Measurements from ENCODE around the gene CFAP100. TPM values are rescaled to one million over a fixed set of nuclear protein-coding genes. Genes with fewer than 3 reads are reported as not detected.

Gene CFAP100
- total RNA-seq, 4 donors from 2014 or later, result not detected

DNA sequence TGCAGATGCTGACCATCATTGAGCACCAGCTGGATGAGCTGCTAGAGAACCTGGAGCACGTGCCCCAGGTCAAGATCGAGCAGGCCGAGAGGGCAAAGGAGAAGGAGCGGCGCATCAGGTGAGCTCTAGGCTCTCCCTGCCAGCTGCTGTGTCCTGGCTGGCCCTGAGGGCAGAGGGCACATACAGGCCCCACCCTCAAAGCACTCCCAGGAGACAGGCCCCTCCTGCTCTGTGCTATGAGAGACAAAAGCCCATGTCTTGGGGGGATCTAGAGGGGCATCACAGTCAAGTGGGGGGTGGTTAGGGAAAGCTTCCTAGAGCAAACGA, 39.5 kb downstream of the CFAP100 start:
- intact Hi-C loops (cut with DNase I), result no loop called here
- no peak overlapping the region for H3K4me3 ChIP-seq (replicated peaks in 1 of 3)
- H3K9me3 ChIP-seq, result no peaks in the 10 kb centered on the region
- TF ChIP-seq, protein P1, sequence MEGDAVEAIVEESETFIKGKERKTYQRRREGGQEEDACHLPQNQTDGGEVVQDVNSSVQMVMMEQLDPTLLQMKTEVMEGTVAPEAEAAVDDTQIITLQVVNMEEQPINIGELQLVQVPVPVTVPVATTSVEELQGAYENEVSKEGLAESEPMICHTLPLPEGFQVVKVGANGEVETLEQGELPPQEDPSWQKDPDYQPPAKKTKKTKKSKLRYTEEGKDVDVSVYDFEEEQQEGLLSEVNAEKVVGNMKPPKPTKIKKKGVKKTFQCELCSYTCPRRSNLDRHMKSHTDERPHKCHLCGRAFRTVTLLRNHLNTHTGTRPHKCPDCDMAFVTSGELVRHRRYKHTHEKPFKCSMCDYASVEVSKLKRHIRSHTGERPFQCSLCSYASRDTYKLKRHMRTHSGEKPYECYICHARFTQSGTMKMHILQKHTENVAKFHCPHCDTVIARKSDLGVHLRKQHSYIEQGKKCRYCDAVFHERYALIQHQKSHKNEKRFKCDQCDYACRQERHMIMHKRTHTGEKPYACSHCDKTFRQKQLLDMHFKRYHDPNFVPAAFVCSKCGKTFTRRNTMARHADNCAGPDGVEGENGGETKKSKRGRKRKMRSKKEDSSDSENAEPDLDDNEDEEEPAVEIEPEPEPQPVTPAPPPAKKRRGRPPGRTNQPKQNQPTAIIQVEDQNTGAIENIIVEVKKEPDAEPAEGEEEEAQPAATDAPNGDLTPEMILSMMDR (IDR thresholded peaks at IDR 0.05), result no peak
- no peak for DNase-seq
- H3K36me3 ChIP-seq, result peaks cover 10 to 25% of the 10 kb centered on the region in 2 donors
- H3K27ac ChIP-seq, result no peak overlapping the region
- H3K27me3 ChIP-seq, result no peaks in the 10 kb centered on the region
- WGBS, 2 donors, result 87 to 96% methylated on average over 3 to 6 of the region's 6 CpGs
- H3K4me1 ChIP-seq, result no peaks in the 10 kb centered on the region

DNA sequence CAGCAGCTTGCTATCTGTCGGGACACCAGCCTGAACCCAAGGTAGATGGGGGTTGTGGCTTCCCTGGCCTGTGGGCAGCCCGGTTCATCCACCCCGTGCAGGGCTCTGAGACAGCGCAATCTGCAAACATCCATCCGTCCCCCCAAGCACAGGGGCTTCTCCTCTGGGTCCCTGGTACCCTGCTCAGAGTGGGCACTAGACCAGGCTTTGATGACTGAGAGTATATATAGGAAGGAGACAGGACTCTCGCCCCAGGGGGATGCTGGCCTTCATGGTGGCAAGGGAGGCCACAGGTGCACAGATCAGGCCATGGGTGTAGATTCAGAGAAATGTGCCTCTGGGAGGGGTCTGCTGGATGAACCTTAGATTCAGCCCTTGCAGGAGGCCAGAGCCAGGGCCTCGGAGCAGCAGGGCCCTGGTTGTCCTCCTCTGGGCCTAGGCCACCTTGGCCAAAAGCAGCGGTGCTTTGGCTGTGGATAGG, 40.3 kb downstream of the CFAP100 start:
- DNase-seq, result no peak
- H3K36me3 ChIP-seq, result peaks cover 10 to 29% of the 10 kb centered on the region in 2 donors
- H3K27ac ChIP-seq, result no peak overlapping the region
- H3K9me3 ChIP-seq, result no peaks in the 10 kb centered on the region
- no peak overlapping the region for H3K4me3 ChIP-seq (replicated peaks in 1 of 3)
- TF ChIP-seq, protein P1 (IDR thresholded peaks at IDR 0.05), result no peak
- TF ChIP-seq POLR2A (IDR thresholded peaks at IDR 0.05), result no peak
- intact Hi-C loops (cut with DNase I), result no loop called here
- H3K27me3 ChIP-seq, result no peaks in the 10 kb centered on the region
- H3K4me1 ChIP-seq, result no peaks in the 10 kb centered on the region
- 90 to 97% methylated on average over 6 to 7 of the region's 8 CpGs for WGBS, 2 donors

DNA sequence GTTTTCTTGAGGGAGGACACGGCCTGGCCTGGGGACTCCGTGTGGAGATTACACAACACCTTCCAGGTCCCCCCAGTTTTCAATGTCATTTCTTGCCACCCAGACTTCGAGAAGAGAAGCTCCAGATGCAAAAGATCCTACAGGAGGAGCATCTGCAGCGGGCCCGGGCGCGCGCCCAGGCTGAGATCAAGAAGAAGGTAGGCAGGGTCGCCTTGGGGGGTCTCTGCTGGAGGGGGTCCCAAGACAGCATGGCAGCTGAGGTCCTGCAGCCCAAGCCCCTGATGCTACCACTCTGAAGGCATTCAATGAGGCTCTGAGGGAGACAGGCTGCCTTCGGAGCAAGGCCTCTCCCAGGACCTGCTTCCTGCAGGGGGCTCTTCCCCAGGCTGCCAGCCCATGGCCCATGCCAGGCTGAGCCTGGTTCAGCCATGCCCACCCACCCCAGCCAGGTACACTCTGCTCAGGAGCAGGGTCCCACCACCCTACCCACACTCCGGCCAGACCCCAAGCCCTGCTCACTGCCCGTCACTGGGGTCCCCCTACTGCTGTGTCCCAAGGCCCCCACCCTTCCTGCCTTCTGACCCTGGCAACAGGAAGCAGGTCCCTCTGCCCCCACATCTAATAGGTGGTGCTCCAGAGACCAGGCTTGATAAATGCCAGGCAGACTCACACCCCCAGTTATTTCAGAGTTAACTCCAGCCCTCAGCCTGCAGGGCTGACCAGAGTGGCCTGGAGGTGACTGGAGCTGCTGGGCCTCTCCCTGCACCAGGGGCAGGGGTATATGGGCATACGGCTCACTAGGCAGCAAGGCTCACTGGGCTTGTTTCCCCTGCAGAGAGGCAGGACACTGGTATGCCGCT, 41.0 kb downstream of the CFAP100 start:
- no peak for DNase-seq
- H3K27ac ChIP-seq, result no peak overlapping the region
- H3K4me1 ChIP-seq, result no peaks in the 10 kb centered on the region
- TF ChIP-seq POLR2A (IDR thresholded peaks at IDR 0.05), result no peak
- TF ChIP-seq, protein P1 (IDR thresholded peaks at IDR 0.05), result no peak
- WGBS, 2 donors, result 87 to 94% methylated on average over 5 to 14 of the region's 14 CpGs
- H3K27me3 ChIP-seq, result no peaks in the 10 kb centered on the region
- H3K9me3 ChIP-seq, result no peaks in the 10 kb centered on the region
- intact Hi-C loops (cut with DNase I), result no loop called here
- H3K4me3 ChIP-seq (replicated peaks in 1 of 3), result no peak overlapping the region
- H3K36me3 ChIP-seq, result peaks cover 10 to 29% of the 10 kb centered on the region in 2 donors

DNA sequence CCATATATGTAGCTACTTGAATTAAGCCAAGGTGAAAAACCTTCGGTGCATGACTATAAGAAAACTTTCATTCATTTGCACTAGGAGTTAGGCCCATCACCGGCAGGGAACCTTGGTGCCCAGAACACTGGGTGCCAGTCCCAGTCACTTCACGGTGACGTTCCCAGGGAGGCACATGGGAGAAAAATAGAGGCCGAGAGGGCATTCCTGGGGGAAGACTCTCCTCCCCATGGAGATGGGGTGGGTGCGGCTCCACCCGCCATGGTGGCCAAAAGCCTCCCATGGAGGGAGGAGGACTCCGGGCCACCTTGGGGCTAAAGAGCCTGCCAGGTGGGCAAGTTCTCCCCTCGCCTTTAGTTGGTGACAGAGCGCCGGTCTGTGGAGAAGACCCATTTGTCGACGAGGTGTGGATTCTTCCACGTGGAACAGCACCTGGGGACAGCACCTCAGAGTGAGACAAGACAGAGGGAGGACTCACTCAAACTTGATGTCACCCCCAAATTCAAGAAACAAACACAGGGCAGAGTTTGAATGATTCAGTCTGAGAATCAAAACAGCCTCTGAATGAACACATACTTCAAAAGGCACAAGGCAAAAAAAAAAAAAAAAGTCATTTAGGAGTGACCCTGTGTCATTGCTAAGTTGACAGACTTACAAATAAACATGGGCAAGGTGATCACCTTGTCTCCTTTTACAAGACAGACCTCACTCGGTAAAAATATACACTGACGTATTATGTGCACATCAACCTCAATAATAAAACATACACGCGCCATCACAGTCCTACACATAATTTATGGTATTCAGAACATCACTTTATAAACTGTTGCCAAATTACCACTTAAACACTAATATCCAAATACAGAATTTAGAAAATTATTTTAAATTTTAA, 42.4 kb downstream of the CFAP100 start:
- 96 to 97% methylated on average over 17 to 18 of the region's 18 CpGs for WGBS, 2 donors
- peaks cover 10 to 35% of the 10 kb centered on the region in 2 donors for H3K36me3 ChIP-seq
- DNase-seq, result no peak
- no peaks in the 10 kb centered on the region for H3K9me3 ChIP-seq
- H3K4me1 ChIP-seq, result no peaks in the 10 kb centered on the region
- TF ChIP-seq, protein P1 (IDR thresholded peaks at IDR 0.05), result no peak
- TF ChIP-seq POLR2A (IDR thresholded peaks at IDR 0.05), result no peak
- H3K27ac ChIP-seq, result no peak overlapping the region
- no peaks in the 10 kb centered on the region for H3K27me3 ChIP-seq
- no peak overlapping the region for H3K4me3 ChIP-seq (replicated peaks in 1 of 3)
- intact Hi-C loops (cut with DNase I), result no loop called here

Data from thyroid gland (tissue), 4 donors.